Stimulated activated CD8-positive, alpha-beta memory T cell treated with anti-CD3 and anti-CD28 coated beads, Interleukin-12 subunit alpha, Interleukin-12 subunit beta, amount 100 ng/mL, for 24 hours (primary cell): Measurements from ENCODE around the gene UCMA.
"Not testable (repeated sequence)": the region's sequence is repeated elsewhere in the genome, so short reads cannot be mapped to it uniquely, and the experiment has no call there.

ENCODE experiments used
- DNase-seq: peaks from one replicate; pipeline ENCODE4 v3.0.0-alpha.2; 2020; ENCODE audit errors: extremely low read depth

The UCMA gene, protein sequence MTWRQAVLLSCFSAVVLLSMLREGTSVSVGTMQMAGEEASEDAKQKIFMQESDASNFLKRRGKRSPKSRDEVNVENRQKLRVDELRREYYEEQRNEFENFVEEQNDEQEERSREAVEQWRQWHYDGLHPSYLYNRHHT

GRCh38 chr10:13234172-13234571, at the start of gene UCMA:
Gene UCMA, minus strand, starts transcription at chr10:13234374. Its CDS starts 116 bp downstream, at chr10:13234258.
- no peak for DNase-seq

DNA sequence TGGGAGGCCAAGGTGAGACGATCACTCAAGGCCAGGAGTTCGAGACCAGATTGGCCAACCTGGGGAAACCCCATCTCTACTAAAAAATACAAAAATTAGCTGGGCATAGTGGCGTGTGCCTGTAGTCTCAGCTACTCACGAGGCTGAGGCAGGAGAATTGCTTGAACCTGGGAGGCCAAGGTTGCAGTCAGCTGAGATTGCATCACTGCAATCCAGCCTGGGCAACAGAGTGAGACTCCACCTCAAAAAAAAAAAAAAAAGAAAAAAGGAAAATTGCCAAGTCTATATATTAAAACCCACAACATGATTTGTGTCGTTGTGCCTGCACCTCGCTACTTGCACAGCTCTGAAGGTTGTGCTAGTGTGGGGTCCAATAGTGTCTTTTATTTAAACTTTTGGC, 48.2 kb upstream of the UCMA start:
- not testable (repeated sequence) for DNase-seq

DNA sequence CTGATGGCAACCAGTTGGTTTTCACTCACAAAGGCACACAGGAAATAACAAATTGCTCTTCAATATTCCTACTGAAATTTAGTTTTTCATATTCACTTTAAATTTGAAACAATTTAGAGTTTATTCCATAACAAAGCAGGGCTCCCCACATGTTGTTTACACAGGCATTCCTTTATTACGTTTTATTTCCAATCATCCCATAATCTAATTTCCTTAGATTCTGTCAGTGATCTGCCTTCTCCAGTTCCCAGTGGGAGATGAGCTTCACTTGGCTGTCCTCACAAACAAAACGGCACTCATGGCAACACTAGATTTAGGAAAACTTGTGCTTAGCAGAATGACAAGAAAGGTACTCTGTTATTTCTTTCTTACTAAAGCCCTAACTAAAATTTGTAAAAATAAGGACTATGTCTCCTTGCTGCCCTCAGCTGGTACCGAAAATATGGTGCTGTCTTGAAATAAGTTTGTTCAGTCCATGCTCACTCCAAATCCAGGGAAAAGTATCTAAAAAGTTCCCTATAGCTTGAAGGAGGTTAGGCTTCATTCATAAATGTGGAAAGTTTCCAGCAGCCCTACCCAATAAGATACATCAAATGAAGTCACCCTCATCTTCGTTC, 42.7 kb upstream of the UCMA start:
- no peak for DNase-seq

DNA sequence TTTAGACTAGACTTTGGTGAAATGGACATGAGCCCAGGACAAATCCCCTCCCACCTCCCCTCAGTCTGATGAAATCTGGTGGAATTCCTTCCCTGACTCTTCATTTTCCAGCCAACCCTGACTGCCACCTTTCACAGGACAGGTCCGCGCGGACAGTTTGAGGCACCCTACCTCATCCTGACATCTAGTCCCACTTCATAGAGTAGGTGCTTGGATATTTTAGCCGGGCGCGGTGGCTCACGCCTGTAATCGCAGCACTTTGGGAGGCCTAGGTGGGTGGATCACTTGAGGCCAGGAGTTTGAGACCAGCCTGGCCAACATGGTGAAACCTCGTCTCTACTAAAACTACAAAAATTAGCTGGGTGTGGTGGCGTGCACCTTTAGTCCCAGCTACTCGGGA, 42.0 kb upstream of the UCMA start:
- DNase-seq: not testable (repeated sequence)

DNA sequence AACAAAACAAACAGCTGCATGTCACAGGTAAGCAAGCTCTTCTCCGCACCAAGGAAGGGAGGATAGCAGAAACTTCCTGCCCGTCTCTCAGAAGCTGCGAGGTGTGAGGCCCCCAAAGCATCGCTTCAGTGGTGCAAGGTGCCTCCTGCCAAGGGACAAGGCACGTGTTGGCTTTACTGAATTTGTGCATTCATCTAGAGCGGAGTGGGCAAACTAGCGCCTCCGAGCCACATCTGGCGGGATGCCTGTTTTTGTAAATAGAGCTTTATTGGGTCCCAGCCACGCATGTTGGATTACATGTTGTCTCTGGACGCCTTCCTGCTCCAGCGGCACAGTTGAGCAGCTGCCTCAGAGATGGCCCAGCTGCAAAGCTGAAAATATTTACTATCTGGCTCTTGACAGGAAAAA, 38.0 kb upstream of the UCMA start:
- no peak for DNase-seq

GRCh38 chr10:13271552-13272163, 37.5 kb upstream of the UCMA start:
- no peak for DNase-seq

DNA sequence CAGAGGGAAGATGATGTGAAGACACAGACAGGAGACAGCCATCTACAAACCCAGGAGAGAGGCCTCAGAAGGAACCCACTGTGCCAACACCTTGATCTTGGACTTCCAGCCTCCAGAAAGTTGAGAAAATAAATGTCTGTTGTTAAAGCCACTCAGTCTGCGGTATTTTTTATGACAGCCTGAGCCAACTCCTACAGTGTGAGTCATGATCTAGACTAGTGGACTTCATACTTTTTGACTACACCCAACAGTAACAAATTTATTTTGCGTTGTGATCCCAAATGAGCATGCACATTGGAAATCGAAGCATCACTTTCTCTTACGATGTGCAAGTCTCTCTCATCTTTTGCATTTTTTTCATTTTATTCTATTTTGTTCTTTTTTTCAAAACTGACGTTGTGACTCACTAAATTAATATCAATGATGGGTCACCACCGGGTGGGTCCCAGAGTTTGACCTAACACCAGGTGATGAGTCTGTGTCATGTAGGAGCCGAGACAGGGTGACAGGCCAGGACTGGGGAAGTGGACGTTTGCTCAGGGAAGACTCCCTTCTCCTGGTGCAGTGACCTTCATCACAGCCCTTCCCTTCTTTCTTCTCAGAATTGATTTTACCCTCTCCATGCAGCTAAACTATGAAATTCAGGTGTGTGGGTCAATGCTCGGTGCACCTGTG, 36.8 kb upstream of the UCMA start:
- DNase-seq: no peak

DNA sequence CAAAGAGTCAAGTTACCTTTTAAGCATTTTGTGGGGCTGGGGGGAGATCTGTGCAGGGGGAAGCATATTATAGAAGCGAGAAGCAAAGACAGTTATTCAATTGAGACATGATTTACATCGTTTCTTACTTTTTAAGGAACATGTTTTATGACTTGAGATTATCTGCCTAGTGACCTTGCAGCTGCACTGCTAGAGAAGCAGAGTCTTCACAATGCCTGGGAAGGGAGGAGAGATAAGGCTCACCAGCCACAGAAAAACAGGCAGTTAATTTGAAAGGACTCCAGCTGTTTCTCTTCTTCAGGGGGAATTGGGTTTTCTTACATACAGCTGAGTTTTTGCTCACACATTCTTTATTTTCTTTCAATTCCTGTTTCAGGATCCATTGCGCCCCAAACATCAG, 34.7 kb upstream of the UCMA start:
- DNase-seq: no peak

GRCh38 chr10:13268310-13268709, 34.1 kb upstream of the UCMA start:
- DNase-seq: no peak

DNA sequence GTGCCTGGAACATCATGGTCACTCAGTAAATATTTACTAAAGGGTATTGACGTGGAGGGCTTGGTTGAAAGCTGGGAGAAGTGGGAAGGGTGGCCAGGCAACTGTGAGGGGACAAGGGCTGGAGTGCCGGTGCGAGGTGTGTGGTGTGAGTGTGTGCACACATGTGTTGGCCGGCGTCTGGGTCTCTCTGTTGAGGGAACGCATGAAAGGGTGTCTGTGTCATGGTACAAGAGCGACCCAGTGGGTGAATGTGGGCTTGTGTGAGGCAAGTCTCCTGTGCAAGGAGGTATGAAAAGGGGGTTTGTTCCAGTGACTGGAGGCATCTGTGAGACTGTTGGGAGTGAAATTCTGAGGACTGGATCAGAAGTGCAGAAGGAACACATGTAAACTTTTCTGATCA, 29.4 kb upstream of the UCMA start:
- no peak for DNase-seq

DNA sequence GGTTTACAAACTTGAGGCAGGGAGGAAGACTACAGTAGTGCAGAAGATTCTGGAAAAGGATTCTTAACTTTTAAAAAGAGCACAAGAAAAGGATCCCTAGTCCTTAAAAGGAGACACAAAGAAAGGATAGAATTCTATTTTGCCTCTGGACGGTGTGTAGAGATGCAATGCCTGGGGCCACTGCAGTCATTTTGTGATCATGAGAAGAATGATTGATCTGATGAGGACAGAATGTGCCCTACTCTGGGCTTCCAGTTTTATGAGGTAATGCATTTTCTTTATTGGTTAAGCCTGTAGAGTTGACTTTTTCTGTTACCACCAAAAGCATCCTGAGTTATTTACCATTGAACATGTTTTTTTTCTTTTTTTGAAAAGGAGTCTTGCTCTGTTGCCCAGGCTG, 28.3 kb upstream of the UCMA start:
- no peak for DNase-seq

GRCh38 chr10:13257621-13258140, 23.5 kb upstream of the UCMA start:
- no peak for DNase-seq

GRCh38 chr10:13256627-13257026, 22.5 kb upstream of the UCMA start:
- DNase-seq: no peak

DNA sequence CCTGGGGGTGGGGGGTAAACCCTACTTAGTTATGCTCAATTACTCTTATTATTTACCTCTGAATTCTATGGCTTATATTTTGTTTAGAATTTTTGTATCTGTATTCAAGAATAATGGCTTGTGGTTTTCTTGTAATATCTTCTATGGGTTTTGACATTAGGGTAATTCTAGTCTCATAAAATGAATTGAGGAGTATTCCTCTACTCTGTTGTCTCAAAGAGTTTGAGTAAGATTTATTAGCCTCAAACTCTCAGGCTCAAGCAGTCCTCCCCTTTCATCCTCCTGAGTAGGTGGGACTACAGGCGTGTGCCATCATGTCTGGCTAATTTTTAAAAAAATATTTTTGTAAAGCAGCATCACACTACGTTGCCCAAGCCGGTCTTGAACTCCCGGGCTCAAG, 19.6 kb upstream of the UCMA start:
- no peak for DNase-seq

GRCh38 chr10:13247784-13248183, 13.6 kb upstream of the UCMA start:
- no peak for DNase-seq

DNA sequence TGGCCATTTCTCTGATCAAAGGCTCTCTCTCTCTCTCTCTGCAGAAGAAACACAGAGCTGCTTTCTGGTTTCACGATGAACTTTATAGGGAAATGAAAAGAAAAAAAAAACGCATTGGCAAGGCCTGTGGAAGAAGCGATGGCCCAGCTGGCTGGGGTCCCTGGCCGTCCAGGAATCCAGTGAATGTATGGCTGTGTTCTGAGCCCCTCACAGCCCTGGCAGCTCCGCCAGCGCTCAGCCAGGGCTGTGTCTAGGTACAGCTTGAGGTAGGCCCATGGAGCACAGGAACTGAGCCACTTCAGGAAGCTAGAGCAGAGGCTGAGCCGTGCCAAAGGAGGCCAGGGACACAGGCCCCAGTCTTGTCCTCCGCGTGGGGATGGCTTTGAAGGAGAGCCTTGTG, 13.1 kb upstream of the UCMA start:
- DNase-seq: no peak

DNA sequence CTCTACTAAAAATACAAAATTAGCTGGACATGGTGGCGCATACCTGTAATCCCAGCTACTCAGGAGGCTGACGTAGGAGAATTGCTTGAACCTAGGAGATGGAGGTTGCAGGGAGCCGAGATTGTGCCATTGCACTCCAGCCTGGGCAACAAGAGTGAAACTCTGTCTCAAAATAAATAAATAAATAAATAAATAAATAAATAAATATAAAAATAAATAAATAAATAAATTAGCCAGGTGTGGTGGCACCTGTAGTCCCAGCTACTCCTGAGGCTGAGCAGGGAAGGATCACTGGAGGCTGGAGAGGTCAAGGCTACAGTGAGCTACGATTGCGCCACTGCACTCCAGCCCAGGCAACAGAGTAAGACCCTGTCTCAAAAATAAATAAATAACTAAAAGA, 8.1 kb upstream of the UCMA start:
- DNase-seq: not testable (repeated sequence)

DNA sequence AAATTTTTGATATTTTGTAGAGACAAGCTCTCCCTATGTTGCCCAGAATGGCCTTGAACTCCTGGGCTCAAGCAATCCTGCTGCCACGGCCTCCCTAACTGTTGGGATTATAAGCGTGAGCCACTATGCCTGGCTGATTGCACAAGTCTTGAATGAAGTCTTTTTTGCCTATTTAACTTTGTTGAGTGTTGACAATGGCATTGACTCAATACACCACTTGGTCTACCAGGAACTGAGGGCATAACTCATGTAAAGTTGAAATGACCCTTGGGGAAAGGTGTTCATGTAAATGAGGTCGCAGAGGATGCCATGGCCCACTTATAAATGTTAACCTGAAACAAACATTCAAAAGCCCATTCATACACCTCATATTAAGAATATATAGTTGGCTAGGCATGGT, 7.4 kb upstream of the UCMA start:
- no peak for DNase-seq

DNA sequence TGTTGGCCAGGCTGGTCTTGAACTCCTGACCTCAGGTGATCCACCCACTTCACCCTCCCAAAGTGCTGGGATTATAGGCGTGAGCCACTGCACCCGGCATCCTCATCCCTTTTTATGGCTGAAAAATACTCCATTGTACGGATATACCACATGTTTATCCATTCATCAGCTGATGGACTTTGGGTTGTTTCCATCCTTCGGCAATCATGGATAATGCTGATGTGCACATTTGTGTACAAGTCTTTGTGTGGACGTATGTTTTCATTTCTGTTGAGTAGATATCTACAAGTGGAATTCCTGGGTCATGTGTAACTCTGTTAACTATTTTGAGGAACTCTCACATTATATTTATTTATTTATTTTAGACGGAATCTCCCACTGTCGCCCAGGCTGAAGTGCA, 5.7 kb upstream of the UCMA start:
- no peak for DNase-seq

- DNase-seq: no peak
These were observed 4.3 kb upstream of the UCMA start for GRCh38 chr10:13238271-13239077.

DNA sequence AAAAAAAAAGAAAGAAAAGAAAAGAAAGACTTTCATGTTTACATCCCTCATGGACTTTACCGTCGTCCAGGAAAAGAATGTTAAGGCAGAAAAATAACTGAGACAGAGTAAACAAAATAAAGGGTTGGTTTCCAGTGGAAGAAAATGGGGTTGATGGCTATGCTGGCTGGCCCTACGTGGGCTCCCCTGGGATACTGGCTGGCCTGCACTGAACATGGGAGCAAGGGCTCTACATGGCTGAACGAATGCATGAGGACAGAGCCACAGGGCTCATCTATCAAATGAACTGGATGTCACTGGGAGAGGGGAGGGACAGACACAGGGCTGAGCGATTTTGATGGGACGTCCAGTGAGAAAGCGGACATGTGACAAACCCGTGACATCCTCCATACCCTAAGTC, 2.5 kb upstream of the UCMA start:
- DNase-seq: no peak

- not testable (repeated sequence) for DNase-seq
These were observed 562 bp upstream of the UCMA start for GRCh38 chr10:13234736-13235135.
